Renal pelvis (tissue), 4 donors: ENCODE results near the gene GGNBP2. TPM values are rescaled to one million over a fixed set of nuclear protein-coding genes. Genes with fewer than 3 reads are reported as not detected.

Source experiments
- DNase-seq: peaks from one replicate; pipeline ENCODE4 v3.0.0-alpha.2; 2013
- polyA plus RNA-seq, 3 donors: library from polyadenylated mRNA; unstranded; fragments of 120-200 nt; gene quantifications; one replicate each; pipeline ENCODE4 v1.2.1, GENCODE V29; 2013; ENCODE audit not compliant: insufficient read length in 3 of 3

The GGNBP2 gene
- polyA plus RNA-seq, 3 donors, result 75.5 to 101 (median 85.5) TPM

GRCh38 chr17:36510636-36511035 lies 34.1 kb upstream of the GGNBP2 start:
- DNase-seq, result no peak

DNA sequence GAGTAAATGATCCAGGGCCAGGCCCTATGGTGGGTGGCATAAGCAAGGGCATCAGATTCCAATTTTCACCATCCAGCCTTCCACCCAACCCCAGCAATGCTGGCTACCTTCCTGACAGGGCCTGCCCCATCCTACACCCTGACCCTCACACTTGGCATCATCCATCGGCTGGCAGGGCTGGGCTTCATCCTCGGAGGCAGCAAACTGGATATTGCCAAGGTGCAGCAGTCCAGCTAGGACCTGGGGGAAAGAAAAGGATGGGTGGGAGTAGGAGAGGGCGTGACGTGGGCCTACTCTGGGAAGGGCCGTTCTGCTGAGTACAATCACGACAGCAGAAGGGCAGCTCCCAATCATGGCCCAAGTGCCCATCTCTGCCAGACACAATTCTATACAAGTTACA lies 33.5 kb upstream of the GGNBP2 start:
- no peak for DNase-seq

GRCh38 chr17:36512641-36513040 lies 32.1 kb upstream of the GGNBP2 start:
- DNase-seq, result no peak

DNA sequence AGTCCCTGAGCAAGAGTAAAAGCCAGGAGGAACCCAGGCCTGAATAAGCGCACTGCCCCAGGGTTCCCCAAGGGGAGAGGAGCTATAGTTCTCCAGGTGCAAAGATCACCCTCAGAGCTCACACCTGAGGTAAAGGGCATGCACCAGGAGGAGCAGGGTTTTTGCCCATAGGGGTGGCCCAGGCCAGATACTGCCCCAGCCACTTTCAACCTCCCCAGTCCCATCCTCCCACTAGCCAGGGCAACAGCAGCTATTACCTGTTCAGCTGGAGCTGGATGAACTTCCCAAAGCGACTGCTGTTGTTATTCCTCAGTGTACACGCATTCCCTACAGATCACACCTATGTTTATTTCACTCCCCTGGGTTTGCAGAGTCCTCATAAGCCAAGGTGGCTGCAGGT lies 29.9 kb upstream of the GGNBP2 start:
- no peak for DNase-seq

- no peak for DNase-seq
These were observed 28.9 kb upstream of the GGNBP2 start for GRCh38 chr17:36515837-36516236.

GRCh38 chr17:36523113-36523512 lies 21.6 kb upstream of the GGNBP2 start:
- DNase-seq, result no peak

DNA sequence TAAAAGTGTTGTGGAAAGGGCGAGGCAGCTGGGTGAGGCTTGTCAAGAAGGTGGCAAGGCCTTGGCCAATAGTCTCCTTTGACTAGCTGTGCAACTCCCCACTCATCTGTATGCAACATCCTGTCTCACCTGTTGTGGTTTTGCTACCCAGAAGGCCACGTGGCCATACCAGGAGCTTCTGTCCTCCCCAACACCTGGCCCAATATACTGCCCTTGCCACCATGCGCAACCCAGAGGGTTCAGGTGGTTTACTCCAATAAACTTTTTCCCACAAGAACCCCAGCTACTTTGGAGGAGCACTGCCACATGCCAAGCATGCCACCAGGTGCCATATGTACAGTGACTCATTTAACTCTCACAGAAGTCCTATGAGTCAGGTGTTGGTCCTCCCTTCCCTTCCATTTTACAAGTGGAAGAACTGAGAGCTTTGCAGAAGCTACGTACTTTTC lies 20.3 kb upstream of the GGNBP2 start:
- DNase-seq, result no peak

DNA sequence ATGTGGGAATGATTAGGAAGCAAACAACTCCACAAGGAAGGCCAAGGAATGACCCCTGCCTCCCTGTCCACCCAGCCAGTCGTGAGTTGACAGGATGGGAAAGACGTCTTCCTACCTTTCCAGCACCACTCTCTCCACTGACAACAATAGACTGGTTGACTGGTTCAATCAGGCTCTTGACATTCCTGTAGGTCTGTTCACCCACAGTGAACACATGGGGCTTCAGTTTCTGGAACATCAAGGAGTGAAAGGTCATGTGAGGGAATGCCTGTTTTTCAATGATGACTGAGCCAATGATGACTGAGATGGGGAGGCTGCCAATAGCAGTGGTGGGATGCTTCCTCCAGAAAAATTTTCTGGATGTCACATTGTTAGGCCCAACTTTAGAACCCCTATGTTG lies 19.6 kb upstream of the GGNBP2 start:
- no peak for DNase-seq

GRCh38 chr17:36525888-36526287 lies 18.8 kb upstream of the GGNBP2 start:
- no peak for DNase-seq

DNA sequence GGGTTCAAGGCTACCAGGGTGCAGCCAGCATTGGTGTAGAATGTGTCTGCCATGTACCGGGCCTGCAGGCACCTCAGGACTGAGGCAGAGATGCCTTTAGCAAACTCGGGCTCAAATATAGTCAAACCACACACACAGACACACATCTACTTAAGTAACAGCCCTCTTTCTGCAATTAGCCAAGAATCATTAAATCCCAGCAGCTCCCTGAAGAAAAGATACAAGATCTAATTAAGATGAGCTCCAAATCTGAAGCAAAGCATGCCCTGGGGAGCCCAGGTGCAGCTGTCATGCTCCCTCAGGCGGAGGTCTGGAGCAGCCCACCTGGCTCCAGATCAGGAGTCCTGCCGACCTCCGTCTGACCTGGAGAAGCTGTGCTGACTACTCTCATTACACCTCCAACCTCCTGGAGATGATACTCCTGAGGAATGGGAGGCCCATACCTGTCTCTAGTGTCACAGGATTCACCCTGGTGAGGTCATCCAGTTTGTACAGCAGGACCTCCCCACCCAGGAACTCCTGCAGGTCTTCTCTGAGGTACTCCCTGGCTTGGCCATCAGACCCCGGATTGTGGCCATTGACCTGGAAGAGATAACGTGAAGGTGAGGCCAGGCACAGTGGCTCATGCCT lies 17.0 kb upstream of the GGNBP2 start:
- no peak for DNase-seq

GRCh38 chr17:36529121-36529520 lies 15.6 kb upstream of the GGNBP2 start:
- no peak for DNase-seq

GRCh38 chr17:36532435-36532975 lies 12.2 kb upstream of the GGNBP2 start:
- DNase-seq, result no peak

GRCh38 chr17:36533935-36534839 lies 10.5 kb upstream of the GGNBP2 start:
- peak; percentile 54 for DNase-seq

DNA sequence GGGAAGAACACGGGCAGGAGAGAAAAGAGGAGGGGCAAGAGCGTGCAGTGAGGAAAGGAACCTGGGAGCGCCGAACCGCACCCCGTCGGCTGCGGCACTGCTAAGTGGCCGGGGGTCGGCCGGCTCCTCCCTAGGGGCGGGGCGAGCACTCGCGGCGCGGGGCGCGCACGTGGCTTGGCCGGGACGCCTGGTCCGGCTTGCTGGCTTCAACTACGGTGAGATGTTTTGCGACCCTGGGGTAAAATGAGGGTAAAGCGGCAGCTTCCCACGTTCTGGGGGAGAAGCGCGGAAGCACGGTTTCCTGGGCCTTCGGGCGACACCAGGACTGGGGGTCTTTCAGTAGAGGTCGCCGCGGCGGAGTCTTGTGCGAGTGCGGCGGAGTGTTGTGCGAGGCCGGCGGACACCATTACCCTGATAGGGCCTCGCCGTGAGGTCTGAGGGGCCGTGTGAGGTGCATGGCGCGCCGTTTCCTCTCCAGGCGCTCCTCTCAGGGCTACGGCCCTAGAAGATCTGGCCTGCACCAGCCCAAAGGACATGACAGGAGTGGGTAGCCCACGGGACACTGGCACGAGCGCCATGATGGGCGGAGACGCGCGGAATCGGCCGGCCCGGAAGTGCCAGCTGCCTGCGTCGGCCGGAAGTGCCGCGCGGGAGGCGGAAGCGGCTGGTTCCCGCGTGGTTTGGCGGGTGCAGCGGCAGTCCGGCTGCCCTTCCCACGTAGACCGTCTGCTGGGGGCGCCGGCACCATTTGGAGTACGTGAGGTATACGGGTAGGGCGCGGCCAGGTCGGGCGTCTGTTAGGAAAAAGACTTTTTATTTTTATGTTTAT lies 9.7 kb upstream of the GGNBP2 start, which contains the start of the genes MYO19 and PIGW:
Gene MYO19 (minus strand): TSS at position 29 of the 829 bp plus-strand sequence. CDS start 2,330 bp downstream, outside the sequence.
Gene PIGW (plus strand): TSS at position 148 of the 829 bp plus-strand sequence. CDS start 2,115 bp downstream, outside the sequence.
- DNase-seq, result peak; percentile 86

DNA sequence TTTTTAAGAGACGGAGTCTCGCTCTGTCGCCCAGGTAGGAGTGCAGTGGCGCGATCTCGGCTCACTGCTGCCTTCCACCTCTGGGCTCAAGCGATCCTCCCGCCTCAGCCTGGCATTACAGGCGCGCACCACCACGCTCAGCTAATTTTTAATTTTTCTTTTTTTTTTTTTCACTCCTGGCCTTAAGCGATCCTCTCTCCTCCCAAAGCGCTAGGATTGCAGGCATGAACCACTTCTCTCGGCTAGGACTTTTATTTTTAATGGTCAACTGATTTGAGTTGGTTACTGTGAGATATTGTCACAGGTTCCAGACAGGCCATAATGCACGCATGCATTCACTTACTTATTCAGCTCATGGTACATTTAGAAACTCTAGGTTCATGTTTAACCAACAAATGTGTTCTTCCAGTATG lies 9.0 kb upstream of the GGNBP2 start:
- no peak for DNase-seq

DNA sequence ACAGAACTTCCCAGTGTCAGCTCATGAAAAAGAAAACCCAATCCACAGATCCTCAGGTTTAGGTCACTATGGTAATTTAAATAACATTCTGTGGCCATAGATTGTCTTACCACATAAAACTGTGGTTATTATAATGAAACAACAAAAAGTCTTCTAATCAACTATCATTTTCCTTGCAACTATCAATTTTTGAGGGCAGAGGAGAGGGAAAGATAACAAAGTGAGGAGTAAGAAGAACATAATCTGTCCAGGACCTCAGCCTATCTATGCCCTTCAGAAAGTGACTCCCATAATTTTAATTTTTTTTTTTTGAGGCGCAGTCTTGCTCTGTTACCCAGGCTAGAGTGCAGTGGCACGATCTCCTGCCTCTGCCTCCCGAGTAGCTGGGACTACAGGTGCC lies 4.0 kb upstream of the GGNBP2 start:
- no peak for DNase-seq

GRCh38 chr17:36542755-36543154 lies 2.0 kb upstream of the GGNBP2 start:
- no peak for DNase-seq

GRCh38 chr17:36544044-36544306 lies 744 bp upstream of the GGNBP2 start:
- DNase-seq, result peak; percentile 33

DNA sequence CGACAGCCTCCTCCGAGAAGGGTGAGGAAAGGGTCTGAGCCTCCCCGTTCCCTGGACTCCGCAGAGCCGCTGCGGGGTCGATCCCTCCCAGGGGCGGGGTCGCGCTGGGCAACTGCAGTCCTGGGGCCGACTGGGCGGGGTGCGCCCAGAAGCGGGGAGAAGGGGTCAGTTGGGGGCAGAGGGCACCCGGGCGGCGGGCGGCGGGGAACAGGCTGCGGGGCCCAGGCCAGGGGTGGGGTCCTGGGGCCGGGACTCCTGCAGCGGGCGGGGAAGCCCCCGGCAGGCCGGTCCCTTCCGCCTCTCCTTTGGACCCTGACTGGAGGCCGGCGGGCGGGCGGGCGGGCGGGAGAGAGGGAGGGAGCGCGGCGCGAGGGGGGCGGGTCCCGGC lies 352 bp downstream of the GGNBP2 start:
- no peak for DNase-seq

DNA sequence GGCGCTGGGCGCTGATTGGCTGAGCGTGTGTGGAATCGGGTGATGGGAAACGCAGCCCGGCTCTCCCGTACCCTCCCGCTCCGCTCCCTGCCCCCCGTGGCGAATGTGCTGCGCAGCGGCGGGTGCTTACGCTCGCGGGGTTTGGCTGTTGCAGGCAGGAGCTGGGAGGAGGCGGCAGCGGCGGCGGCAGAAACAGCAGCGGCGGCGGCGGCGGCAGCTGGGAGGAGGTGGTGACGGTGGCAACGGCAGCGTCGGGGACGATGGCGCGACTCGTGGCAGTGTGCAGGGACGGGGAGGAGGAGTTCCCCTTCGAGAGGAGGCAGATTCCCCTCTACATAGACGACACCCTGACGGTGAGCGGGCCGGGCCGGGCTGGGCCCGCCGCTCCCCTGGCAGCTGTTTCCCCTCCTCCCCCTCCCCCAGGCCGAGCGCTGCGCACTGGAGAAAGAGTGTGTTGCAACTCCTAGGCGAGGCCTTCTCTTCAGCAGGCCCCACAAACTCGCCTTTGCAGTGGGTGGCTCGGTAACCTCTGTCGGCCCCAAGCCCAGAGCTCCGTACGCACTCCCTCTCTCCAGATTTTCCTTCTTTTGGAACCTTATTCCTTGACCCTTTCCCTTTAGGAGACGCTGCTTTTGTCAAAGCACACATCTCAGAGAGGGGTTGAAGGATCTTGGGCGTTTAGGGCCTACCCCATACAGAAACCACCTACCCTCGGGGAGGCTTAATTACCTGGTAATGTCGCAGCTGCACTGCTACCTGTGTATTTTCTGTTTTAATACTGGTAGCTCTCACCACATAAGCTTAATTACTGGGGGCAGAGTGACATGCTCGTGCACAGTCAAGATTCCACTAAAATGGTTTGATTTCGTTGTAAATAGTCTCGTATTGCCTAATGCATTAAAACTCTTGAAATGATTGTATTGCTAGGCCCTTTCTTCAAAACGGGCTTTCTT lies 1.0 kb downstream of the GGNBP2 start:
- DNase-seq, result peak; percentile 98
